GM21526 (cell line): ENCODE data around the gene SRF.

Source experiments
- ATAC-seq: cut with Tn5 transposase; IDR thresholded peaks from one replicate; pipeline ENCODE4 v1.9.1; 2021; ENCODE audit warnings: moderate library complexity; ENCODE audit not compliant: unreplicated experiment, low FRiP score

The SRF gene

DNA sequence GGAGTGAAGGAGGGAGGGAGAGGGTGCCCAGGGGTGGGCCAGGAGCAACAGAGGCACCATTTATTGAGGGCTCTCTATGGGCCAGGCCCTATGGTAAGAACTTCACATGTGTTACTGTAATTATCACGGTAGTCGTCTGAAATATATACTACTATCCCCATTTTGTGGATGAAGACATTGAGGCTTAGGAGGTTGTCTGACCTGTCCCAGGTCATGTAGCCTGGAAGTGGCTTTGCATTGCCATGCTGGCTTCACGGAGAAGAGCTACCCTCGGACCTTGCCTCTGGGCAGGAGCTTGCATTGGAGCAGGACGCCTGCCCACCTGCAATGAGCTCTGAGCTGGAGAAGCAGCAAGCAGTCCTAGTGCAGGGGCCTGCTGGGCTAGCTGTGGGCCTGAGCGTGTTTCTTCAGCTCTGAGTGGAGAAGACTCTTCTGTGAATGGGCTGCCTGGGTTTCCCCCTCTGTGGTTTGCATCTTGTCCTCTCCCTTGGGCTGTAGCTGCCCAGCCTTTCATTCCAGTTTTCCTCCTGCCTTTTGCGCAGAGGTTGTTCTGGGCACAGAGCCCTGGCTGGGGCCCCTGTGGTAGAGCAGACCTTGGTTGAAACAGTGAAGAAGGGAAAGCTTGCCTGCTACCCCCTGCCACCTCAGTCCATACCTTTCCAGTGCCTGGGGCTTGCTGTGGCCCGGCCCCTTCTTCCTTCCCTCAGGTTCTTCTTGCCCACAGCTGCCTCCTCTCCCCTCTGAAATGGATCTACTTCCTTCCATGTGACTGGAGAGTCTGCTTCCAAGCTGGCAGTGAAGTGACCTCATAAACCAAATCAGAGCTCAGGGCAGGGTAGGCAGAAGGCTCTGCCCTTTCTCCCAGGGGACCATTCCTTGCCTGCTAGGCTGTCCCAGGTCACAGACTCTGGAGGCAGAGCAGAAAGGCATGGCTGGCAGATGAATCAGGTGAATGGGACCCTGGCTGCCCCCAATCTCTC, 24.1 kb upstream of the SRF start:
- no peak for ATAC-seq

- no peak for ATAC-seq
Measured at GRCh38 chr6:43147691-43148477, 23.2 kb upstream of the SRF start.

- ATAC-seq: no peak
Measured at GRCh38 chr6:43149265-43149664, 21.8 kb upstream of the SRF start.

- ATAC-seq: no peak
Measured at GRCh38 chr6:43150051-43150751, 20.9 kb upstream of the SRF start.

GRCh38 chr6:43159599-43159998, 11.5 kb upstream of the SRF start:
- no peak for ATAC-seq

DNA sequence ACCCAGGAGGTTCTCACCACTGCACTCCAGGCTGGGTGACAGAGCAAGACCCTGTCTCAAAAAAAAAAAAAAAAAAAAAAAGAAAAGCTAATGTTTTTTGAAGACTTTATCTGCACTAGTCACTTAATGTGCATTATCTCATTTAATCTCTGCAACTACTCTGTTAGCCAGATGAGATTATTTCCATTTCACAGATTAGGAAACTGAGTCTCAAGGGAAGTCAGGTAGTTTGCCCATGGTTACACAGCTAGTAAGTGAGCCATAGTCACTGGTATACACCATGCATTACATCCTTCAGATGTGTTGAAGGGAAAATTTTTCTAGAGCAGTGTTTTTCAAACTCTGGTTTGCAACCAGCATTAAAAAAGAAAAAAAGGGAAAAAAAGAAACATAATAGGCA, 7.2 kb upstream of the SRF start:
- no peak for ATAC-seq

- ATAC-seq: no peak
Measured at GRCh38 chr6:43170417-43170930, 595 bp upstream of the SRF start.

GRCh38 chr6:43171707-43172103, 636 bp downstream of the SRF start:
- ATAC-seq: no peak

GRCh38 chr6:43172104-43173007, 1.3 kb downstream of the SRF start:
- no peak for ATAC-seq

GRCh38 chr6:43173591-43174262, 2.7 kb downstream of the SRF start:
- no peak for ATAC-seq

- peak; percentile 60 for ATAC-seq
Measured at GRCh38 chr6:43174263-43175112, 3.4 kb downstream of the SRF start.

DNA sequence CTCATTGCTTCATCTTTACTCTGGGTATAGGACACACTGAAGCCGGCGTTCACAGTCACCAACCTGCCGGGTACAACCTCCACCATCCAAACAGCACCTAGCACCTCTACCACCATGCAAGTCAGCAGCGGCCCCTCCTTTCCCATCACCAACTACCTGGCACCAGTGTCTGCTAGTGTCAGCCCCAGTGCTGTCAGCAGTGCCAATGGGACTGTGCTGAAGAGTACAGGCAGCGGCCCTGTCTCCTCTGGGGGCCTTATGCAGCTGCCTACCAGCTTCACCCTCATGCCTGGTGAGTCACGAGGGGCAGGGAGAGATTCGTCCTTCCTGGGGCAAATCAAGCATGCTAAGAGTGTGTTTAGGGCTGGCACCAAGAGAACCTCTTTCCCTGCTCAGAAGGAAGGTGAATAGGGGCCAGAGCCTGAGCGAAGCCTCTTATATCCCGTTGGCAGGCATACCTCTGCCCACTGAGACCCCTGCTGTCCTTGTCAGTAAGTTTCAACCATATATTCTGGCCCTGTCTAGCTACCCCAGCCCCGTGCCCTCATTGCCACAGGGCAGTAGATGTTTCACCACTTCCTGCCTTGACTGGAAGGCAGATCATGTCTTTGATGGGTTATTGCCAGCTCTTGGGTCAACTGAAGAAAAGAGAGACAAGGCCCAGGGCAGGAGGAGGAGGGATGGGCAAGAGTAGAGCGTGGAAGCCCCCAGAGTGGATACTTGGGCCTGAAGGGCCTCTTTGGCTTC, 4.8 kb downstream of the SRF start:
- no peak for ATAC-seq

DNA sequence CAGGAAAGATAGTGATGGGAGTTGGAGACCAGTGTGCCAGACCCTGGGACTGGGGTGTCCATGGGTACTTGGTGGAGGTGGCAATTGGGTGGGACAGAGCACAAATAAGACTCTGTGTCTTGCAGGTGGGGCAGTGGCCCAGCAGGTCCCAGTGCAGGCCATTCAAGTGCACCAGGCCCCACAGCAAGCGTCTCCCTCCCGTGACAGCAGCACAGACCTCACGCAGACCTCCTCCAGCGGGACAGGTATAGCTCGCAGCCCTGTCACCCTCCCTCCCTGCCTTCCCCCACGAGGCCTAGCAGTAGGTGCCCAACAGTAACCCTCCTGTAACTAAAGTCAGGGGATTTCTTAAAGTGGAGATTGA, 5.3 kb downstream of the SRF start:
- no peak for ATAC-seq

- no peak for ATAC-seq
Measured at GRCh38 chr6:43178150-43178549, 7.1 kb downstream of the SRF start.

- ATAC-seq: no peak
Measured at GRCh38 chr6:43178951-43179830, 8.1 kb downstream of the SRF start.

DNA sequence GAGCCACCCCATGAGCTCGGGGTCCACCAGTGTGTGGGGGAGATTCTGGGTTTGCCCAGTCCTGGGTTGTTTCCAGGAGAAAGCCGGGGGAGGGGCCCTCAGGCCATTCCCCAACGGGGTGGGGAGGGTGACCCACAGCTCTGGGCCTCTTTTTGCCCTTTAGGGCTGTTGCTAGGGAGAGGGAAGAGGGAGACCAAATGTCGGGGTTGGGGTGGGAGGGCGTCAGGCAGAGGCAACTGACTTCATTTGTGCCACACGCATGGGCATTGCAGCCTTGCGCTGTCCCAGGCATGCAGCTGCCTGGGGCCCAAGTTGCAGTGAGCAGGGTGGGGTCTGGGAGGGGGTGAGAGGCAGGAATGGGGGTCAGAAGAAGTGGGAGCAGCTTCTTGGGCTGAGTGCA, 9.0 kb downstream of the SRF start:
- no peak for ATAC-seq

DNA sequence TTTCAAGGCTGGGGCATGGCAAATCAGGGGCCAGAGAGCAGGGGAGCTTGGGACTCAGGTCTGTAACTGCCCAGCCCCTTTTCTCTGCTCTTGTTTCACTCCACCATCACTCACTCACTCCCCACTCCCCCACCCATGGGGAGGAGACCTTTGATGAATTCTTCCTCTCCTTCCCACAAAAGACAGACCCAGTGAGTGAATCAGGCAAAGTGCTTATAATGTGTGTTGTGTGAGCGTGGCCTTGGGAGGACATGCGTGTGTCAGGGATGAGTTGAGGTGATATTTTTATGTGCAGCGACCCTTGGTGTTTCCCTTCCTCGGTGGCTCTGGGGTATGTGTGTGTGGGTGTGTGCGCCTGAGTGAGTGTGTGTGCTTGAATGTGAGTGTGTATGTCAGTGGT, 9.9 kb downstream of the SRF start:
- no peak for ATAC-seq
